Pancreas (tissue), 10 donors: Measurements from ENCODE around the gene MAP1B. TPM values are rescaled to one million over a fixed set of nuclear protein-coding genes. Genes with fewer than 3 reads are reported as not detected.

Experiments used
- ATAC-seq, 4 donors: fragments of 200-7000 bp; cut with Tn5 transposase; one replicate each; pipeline versions ENCODE4 v1.8.0 to v1.9.1; 2020; ENCODE audit warnings: mild to moderate bottlenecking in 4 of 4, moderate library complexity in 4 of 4
- DNase-seq, 6 donors: peaks; one replicate each; pipeline ENCODE4 v3.0.0-alpha.2; 2020
- FAIRE-seq: peaks from 2 replicates; lab custom pipeline; 2012; peaks lifted over from hg19 to GRCh38; lab: Jason Lieb, UNC
- H3K27ac ChIP-seq, 4 donors: fragments of 200-600 bp; sonication (generic); 1 replicate in 3 of 4; 2 replicates in 1 of 4; pipeline versions ENCODE4 v1.5.0 to v1.8.0; 2020
- H3K27me3 ChIP-seq, 4 donors: fragments of 200-600 bp; one replicate each; pipeline ENCODE4 v1.8.0; 2021
- H3K36me3 ChIP-seq, 3 donors: fragments of 200-600 bp; sonication (generic) in 1 of 3; one replicate each; pipeline versions ENCODE4 v1.5.0 to v1.8.0; 2020 to 2021
- H3K4me1 ChIP-seq, 3 donors: fragments of 200-600 bp; one replicate each; pipeline ENCODE4 v1.8.0; 2021
- H3K4me3 ChIP-seq, 4 donors: fragments of 200-600 bp; sonication (generic) in 2 of 4; one replicate each; pipeline versions ENCODE4 v1.5.0 to v1.8.0; 2020 to 2021
- H3K9me3 ChIP-seq, 4 donors: fragments of 200-600 bp; one replicate each; pipeline ENCODE4 v1.8.0; 2021
- WGBS, 2 donors: extraction: QIAGEN DNeasy Blood & Tissue Kit; methylation state at CpG; one replicate each; pipeline ENCODE4 v1.1.7; 2013; 5-methylcytosine and 5-hydroxymethylcytosine counted together
- intact Hi-C, 3 donors: fragments of 100-400 bp; cut with DNase I; formaldehyde crosslinking; loops; one replicate each; pipeline versions ENCODE4 v1.11.1 to v1.14.2; 2022
- polyA plus RNA-seq, 2 donors: library from polyadenylated mRNA; stranded (reverse); fragments of 200-250 nt; gene quantifications; one replicate each; pipeline ENCODE4 v1.2.3, GENCODE V29; 2013
- total RNA-seq, 6 donors: library from RNA; stranded (reverse); fragmentation: NEBNext Ultra II Directional in 4 of 6; extraction: Animal tissue kit (Norgen Biotek cat#: 25700) in 4 of 6; gene quantifications; one replicate each; pipeline versions ENCODE4 v1.2.1 to v1.2.4, GENCODE V29; 2021 to 2023
- TF ChIP-seq, protein P1 (sequence below), 4 donors: fragments of 200-600 bp; sonication (generic) in 3 of 4; IDR thresholded peaks; one replicate each; pipeline versions ENCODE4 v1.5.0 to v1.8.0; 2021; ENCODE audit warnings: antibody characterized with exemption in 4 of 4
- donor health status: healthy with polysubstance abuse.
- donor health status: DM: no; HTN: no; CAD: no; lungs with moderate emphysema.
- donor health status: DM: no; HTN: no; CAD: no.
- donor health status: control.
- donor health status: control.
- donor health status: Bipolar disorder and iron deficiency.
- donor health status: DM: yes; HTN: yes; CAD: no.
- donor health status: DM: no; HTN: no; CAD: no.
- donor health status: DM: no; HTN: no; CAD: no.
- donor health status: DM: yes; HTN: yes; CAD: no.

The MAP1B gene
- total and polyA plus RNA-seq, 8 donors, result 2.4 to 16.8 (median 5.4) TPM

DNA sequence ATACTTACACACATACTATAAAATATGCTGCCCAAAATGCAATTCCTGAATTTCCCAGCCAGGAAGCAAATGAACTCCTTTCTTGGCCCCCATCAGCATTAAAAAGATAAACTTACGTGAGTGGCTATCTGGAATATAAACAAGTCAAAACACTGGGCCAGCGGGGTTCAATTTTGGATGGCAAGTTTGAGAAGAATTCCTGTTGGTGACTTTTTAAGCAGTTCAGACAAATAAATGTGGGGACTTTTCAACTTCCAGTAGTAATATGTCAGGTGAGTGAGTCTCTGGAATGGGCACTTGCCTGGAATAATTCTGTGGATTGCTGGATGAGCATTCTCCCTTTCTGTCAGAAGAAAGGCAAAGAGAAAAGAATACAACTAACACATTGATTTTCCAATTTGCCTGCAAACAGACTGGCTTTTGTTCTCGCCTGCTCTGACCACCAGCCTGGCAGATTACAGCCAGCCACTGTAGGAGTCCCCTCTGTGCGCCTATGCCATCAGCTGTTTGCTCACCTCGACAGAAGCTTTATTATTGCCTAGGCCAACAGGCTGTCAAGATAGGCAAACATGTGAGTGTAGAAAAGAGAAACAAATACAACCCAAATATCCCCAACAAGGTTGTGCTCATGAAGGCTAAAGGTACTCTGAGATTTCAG is 134.2 kb downstream of the MAP1B start:
- H3K27ac ChIP-seq, result peak overlapping the region in 3 of 4 donors; percentile 19 to 55 (median 42)
- FAIRE-seq (no peak), ATAC-seq (peak; percentile 74 to 90 (median 82)), DNase-seq (peak in 3 of 6 donors; percentile 43 to 60 (median 54))
- no peaks in the 10 kb centered on the region for H3K27me3 ChIP-seq
- TF ChIP-seq, protein P1, sequence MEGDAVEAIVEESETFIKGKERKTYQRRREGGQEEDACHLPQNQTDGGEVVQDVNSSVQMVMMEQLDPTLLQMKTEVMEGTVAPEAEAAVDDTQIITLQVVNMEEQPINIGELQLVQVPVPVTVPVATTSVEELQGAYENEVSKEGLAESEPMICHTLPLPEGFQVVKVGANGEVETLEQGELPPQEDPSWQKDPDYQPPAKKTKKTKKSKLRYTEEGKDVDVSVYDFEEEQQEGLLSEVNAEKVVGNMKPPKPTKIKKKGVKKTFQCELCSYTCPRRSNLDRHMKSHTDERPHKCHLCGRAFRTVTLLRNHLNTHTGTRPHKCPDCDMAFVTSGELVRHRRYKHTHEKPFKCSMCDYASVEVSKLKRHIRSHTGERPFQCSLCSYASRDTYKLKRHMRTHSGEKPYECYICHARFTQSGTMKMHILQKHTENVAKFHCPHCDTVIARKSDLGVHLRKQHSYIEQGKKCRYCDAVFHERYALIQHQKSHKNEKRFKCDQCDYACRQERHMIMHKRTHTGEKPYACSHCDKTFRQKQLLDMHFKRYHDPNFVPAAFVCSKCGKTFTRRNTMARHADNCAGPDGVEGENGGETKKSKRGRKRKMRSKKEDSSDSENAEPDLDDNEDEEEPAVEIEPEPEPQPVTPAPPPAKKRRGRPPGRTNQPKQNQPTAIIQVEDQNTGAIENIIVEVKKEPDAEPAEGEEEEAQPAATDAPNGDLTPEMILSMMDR (IDR thresholded peaks at IDR 0.05), result no peak
- H3K9me3 ChIP-seq, result no peaks in the 10 kb centered on the region
- peaks cover 0 to 4% (median 2%) of the 10 kb centered on the region in 3 donors for H3K4me1 ChIP-seq
- no peaks in the 10 kb centered on the region for H3K36me3 ChIP-seq
- WGBS, 2 donors, result 37 to 46% methylated on average over 5 of the region's 5 CpGs
- no peak overlapping the region for H3K4me3 ChIP-seq
- intact Hi-C loops, result no loop called here

DNA sequence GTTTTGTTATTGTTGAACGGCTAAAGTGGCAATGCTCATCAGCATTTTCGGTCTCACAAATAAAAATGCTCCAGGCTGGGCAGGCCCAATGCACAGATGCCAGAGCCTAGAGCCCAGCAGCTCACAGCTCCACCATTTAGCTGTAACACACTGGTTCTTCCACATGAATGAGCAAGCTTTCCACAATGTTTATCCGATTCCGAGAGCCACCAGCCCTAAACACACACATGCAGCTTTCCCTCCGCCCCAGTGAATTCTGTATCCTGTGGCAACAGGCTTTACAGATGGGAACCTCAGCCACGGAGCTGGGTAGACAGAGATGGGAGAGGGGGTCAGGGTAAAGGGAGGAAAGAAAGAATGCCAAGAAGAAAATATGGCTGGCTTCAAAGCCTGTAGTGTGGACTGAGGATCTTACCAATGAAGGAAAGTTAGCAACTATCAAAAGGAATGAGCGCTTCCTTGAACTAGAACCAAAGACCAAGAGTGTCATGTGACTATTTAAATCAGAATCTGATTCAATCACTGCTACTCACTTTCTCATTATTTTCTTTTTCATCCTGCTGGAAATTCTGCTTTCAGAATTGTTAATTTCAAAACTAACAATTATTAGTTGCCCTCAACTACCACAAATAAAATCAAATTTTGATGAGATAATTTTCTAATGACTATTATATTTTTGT is 135.7 kb downstream of the MAP1B start:
- FAIRE-seq (no peak), DNase-seq (peak in 1 of 6 donors; percentile 6), ATAC-seq (peak in 2 of 4 donors; percentile 59 to 69)
- Histone ChIP-seq H3K9me3 (no peaks in the 10 kb centered on the region), H3K27ac (no peak overlapping the region), H3K4me1 (peaks cover 0 to 16% (median 12%) of the 10 kb centered on the region in 3 donors), H3K27me3 (no peaks in the 10 kb centered on the region), H3K36me3 (no peaks in the 10 kb centered on the region), H3K4me3 (no peak overlapping the region)
- TF ChIP-seq, protein P1 (IDR thresholded peaks at IDR 0.05), result no peak
- intact Hi-C loops, result no loop called here
- 94% methylated on average over 7 of the region's 7 CpGs for WGBS, 2 donors

DNA sequence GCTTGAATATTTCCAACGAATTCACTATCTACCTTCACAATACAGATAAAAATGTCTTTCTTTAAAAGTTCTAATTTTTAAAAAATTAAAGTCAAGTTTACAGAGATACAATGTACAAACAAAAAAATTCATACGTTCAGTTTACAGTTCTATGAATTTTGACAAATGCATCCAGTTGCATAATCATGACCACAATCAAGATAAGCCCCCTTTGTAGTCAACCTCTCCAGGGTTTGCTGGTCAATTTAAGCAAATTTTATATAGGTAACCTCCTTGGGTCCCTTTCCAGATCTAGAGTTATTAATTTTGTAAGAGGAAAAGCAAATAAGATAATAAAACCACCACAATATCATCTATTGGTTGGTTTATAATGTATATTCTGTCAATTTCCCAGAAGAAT is 136.4 kb downstream of the MAP1B start:
- TF ChIP-seq, protein P1 (IDR thresholded peaks at IDR 0.05), result no peak
- DNase-seq (no peak), FAIRE-seq (no peak), ATAC-seq (no peak)
- peaks cover 0 to 20% (median 16%) of the 10 kb centered on the region in 3 donors for H3K4me1 ChIP-seq
- no peaks in the 10 kb centered on the region for H3K9me3 ChIP-seq
- H3K27me3 ChIP-seq, result no peaks in the 10 kb centered on the region
- intact Hi-C loops, result no loop called here
- H3K36me3 ChIP-seq, result no peaks in the 10 kb centered on the region
- H3K27ac ChIP-seq, result no peak overlapping the region
- no peak overlapping the region for H3K4me3 ChIP-seq
- WGBS, 2 donors, result 45 to 52% methylated on average over 2 of the region's 2 CpGs

DNA sequence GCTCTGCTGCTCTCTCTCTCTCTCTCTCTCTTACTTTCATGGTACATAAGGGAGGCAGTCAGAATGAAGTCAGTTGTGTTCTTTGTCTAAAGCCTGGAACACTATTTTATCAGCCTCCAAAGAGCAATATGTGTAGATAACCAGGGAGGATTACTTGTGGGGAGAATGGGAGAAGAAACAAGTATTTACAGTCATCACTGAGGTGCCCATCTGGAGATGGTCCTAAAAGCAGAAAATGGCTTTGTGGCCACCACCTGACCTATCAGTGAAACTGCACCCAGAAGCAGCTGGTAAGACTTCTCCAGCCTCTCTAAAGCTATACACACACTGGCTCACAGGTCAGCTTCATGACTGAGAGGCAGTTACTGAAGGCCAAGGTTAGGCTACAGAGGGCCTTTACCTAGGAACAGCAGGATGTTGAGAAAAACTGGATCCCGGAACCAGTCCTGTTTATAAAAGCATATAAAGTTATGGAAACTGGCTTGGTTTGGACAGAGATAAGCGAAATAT is 137.6 kb downstream of the MAP1B start:
- H3K27ac ChIP-seq, result no peak overlapping the region
- H3K4me3 ChIP-seq, result no peak overlapping the region
- peaks cover 0 to 20% (median 16%) of the 10 kb centered on the region in 3 donors for H3K4me1 ChIP-seq
- TF ChIP-seq, protein P1 (IDR thresholded peaks at IDR 0.05), result peak in 1 of 4 donors; percentile 23
- WGBS, 2 donors, result 70 to 86% methylated on average over 2 of the region's 2 CpGs
- no peaks in the 10 kb centered on the region for H3K9me3 ChIP-seq
- intact Hi-C loops, result no loop called here
- FAIRE-seq (no peak), ATAC-seq (peak; percentile 21 to 75 (median 66)), DNase-seq (peak in 1 of 6 donors; percentile 36)
- H3K36me3 ChIP-seq, result no peaks in the 10 kb centered on the region
- H3K27me3 ChIP-seq, result no peaks in the 10 kb centered on the region
